ENCODE data around the gene RPTOR. TPM values are rescaled to one million over a fixed set of nuclear protein-coding genes. Genes with fewer than 3 reads are reported as not detected.

RPTOR gene
- total RNA-seq, 1 donor from 2014 or later = 65.9 TPM

GRCh38 chr17:80839026-80839345 is 294.3 kb downstream of the RPTOR start:
- Mint-ChIP-seq H3K9me3 (no peaks in the 10 kb centered on the region), H3K36me3 (ENCODE audit: low read depth) (peaks cover 9% of the 10 kb centered on the region), H3K27ac (no peak overlapping the region), H3K27me3 (no peaks in the 10 kb centered on the region), H3K4me3 (no peak overlapping the region), H3K4me1 (no peaks in the 10 kb centered on the region)
- TF ChIP-seq CTCF (IDR thresholded peaks at IDR 0.05) = no peak
- intact Hi-C loops (cut with micrococcal nuclease) = loop anchor here (10.0 kb wide), 1 partner anchor 174 kb away; no protein-coding TSS in a partner anchor
- no peak for DNase-seq
- POLR2A ChIA-PET = no interaction called here
- ATAC-seq (ENCODE audit: low read depth) = no peak
- CTCF ChIA-PET = no interaction called here

GRCh38 chr17:80839511-80839941 is 294.9 kb downstream of the RPTOR start:
- CTCF ChIA-PET = interaction anchor here (1.2 kb wide), 1 partner anchor 150 kb away, joined by 3 read pairs; no protein-coding TSS in a partner anchor

GRCh38 chr17:80839970-80840369 is 295.3 kb downstream of the RPTOR start:
- H3K4me1 Mint-ChIP-seq = peaks cover 4% of the 10 kb centered on the region
- intact Hi-C loops (cut with micrococcal nuclease) = loop anchor here (10.0 kb wide), 1 partner anchor 175 kb away; no protein-coding TSS in a partner anchor
- ChIA-PET CTCF (interaction anchor here (1.2 kb wide), 1 partner anchor 149 kb away, joined by 3 read pairs; no protein-coding TSS in a partner anchor), POLR2A (no interaction called here)
- DNase-seq = no peak
- H3K4me3 Mint-ChIP-seq = no peak overlapping the region
- H3K27ac Mint-ChIP-seq = no peak overlapping the region
- H3K9me3 Mint-ChIP-seq = no peaks in the 10 kb centered on the region
- H3K27me3 Mint-ChIP-seq = no peaks in the 10 kb centered on the region
- peaks cover 9% of the 10 kb centered on the region for H3K36me3 Mint-ChIP-seq (ENCODE audit: low read depth)
- no peak for ATAC-seq (ENCODE audit: low read depth)
- no peak for TF ChIP-seq CTCF (IDR thresholded peaks at IDR 0.05)

More at GRCh38 chr17:80839511-80839941, 294.9 kb downstream of the RPTOR start:
- Mint-ChIP-seq H3K4me3 (no peak overlapping the region), H3K27ac (no peak overlapping the region), H3K27me3 (no peaks in the 10 kb centered on the region), H3K4me1 (no peaks in the 10 kb centered on the region), H3K9me3 (no peaks in the 10 kb centered on the region), H3K36me3 (ENCODE audit: low read depth) (peaks cover 9% of the 10 kb centered on the region)
- DNase-seq (no peak), ATAC-seq (ENCODE audit: low read depth) (no peak)
- no peak for TF ChIP-seq CTCF (IDR thresholded peaks at IDR 0.05)
- intact Hi-C loops (cut with micrococcal nuclease) = loop anchor here (10.0 kb wide), 1 partner anchor 175 kb away; no protein-coding TSS in a partner anchor
- POLR2A ChIA-PET = no interaction called here

- ChIA-PET CTCF (interaction anchor here (0.6 kb wide), 1 partner anchor 144 kb away, joined by 3 read pairs; no protein-coding TSS in a partner anchor), POLR2A (no interaction called here)
- Mint-ChIP-seq H3K9me3 (no peaks in the 10 kb centered on the region), H3K4me3 (no peak overlapping the region), H3K36me3 (ENCODE audit: low read depth) (peaks cover 21% of the 10 kb centered on the region), H3K27ac (no peak overlapping the region), H3K4me1 (peaks cover 29% of the 10 kb centered on the region), H3K27me3 (no peaks in the 10 kb centered on the region)
- no peak for DNase-seq
- no peak for ATAC-seq (ENCODE audit: low read depth)
- intact Hi-C loops (cut with micrococcal nuclease) = no loop called here
- TF ChIP-seq CTCF (IDR thresholded peaks at IDR 0.05) = no peak
Measured at GRCh38 chr17:80842456-80843013, 297.9 kb downstream of the RPTOR start.

- Mint-ChIP-seq H3K4me3 (no peak overlapping the region), H3K9me3 (no peaks in the 10 kb centered on the region), H3K27ac (no peak overlapping the region), H3K4me1 (peaks cover 36% of the 10 kb centered on the region), H3K27me3 (no peaks in the 10 kb centered on the region), H3K36me3 (ENCODE audit: low read depth) (peaks cover 15% of the 10 kb centered on the region)
- ChIA-PET POLR2A (no interaction called here), CTCF (no interaction called here)
- intact Hi-C loops (cut with micrococcal nuclease) = no loop called here
- DNase-seq (no peak), ATAC-seq (ENCODE audit: low read depth) (no peak)
- no peak for TF ChIP-seq CTCF (IDR thresholded peaks at IDR 0.05)
Measured at GRCh38 chr17:80843741-80844156, 299.1 kb downstream of the RPTOR start.
